GM04504 (cell line): Measurements from ENCODE around the gene MIPEP.
A peak's percentile ranks its signal among the peaks of the same experiment; 100 is the strongest.
"Not testable (repeated sequence)": the region's sequence is repeated elsewhere in the genome, so short reads cannot be mapped to it uniquely, and the experiment has no call there.

Experiments used
- DNase-seq: peaks from one replicate; pipeline ENCODE4 v3.0.0-alpha.2; 2012; ENCODE audit warnings: low read depth

The MIPEP gene

DNA sequence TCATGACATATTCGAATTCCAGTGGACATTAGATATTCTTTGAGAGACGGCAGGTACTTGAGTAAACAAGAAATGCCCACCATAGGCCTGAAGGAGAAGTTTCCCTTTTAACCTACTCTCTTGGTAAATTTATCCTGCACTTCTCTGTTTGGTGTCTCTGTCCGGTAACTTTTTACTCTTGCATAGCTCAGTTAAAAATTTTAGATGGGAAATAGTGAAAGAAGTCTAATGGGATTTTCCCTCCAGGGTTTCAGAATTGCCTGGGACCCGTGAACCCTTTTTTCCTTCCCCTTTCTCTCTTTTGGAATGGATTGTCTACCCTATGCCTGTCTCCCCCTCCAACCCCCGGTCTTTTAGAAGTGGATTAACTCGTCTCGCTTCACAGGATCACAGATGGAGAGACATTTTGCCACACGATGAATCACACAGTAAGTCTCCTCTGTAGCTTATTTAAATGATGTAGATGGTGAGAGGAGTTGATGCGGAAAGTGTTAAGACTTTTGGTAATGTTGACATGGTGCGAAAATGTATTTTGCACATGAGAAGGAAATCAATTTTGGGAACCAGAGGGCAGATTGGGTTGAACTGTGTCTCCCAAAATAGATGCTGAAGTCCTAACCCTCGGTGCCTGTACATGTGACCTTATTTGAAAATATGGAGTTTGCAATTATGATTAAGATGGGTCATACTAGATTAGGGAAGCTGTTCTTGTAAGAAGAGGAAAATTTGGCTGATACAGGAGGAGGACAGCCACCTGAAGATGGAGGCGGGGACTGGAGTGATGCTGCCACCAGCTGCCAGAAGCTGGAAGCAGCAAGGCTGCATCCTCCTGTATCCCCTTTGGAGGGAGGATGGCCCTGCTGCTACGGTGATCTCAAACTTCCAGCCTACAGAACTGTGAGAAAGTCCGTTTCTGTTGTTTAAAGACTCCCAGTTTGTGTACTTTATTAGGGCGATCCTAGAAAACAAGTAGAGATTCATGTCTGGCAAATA is 711 bp upstream of the MIPEP start:
- DNase-seq = no peak

DNA sequence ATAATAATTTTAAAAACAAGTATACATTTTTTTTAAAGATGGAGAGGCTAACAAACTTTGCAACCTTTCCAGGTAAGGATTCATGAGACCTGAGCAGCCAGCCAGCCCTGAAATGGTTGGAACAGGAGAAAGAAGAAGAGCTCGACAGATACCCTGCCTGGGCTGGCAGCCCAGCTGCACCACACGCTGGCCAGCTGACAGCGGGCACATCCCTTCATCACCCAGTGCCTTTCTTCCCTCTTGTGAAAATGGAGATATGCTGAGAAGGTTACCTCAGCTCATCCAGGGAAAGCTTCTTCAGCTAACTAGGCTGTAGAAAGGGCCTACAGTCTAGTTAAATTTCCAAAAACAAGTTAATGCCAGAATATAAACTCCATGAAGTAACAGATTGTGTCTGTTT is 4.8 kb downstream of the MIPEP start:
- DNase-seq = not testable (repeated sequence)

DNA sequence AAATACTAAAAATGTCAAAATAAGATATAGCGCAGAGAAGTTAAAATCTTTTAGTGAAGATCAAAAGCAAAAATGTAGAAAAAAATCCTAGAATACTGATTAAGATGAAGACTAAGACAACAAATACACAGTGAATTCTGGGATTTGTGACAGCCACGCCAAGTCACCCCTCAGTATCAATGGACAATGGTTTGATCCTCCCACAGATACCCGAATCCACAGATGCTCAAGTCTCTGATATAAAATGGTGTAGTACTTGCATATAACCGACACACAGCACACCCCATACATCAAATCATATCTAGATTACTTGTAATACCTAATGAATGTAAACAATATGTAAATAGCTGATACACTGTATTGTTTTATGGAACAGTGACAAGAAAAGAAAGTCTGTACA is 5.9 kb downstream of the MIPEP start:
- DNase-seq = no peak

DNA sequence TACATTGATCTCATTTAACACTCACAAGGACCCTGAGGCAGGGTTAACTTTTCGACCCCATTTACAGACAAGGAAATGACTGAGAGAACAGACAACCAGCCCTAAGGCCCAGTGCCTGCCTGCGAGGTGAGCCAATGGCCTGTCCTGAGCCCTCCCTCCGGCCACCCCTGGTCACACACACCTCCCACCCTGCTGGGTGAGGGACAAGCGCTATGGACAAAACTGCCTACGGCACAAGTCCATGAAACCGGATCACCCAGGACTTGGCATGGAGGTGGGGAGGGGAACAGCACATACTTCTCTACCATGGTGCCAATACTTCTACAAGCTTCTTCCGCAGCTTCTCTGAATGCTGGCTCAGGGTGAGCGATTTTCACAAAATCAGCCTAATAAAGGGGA is 7.8 kb downstream of the MIPEP start:
- DNase-seq = not testable (repeated sequence)

DNA sequence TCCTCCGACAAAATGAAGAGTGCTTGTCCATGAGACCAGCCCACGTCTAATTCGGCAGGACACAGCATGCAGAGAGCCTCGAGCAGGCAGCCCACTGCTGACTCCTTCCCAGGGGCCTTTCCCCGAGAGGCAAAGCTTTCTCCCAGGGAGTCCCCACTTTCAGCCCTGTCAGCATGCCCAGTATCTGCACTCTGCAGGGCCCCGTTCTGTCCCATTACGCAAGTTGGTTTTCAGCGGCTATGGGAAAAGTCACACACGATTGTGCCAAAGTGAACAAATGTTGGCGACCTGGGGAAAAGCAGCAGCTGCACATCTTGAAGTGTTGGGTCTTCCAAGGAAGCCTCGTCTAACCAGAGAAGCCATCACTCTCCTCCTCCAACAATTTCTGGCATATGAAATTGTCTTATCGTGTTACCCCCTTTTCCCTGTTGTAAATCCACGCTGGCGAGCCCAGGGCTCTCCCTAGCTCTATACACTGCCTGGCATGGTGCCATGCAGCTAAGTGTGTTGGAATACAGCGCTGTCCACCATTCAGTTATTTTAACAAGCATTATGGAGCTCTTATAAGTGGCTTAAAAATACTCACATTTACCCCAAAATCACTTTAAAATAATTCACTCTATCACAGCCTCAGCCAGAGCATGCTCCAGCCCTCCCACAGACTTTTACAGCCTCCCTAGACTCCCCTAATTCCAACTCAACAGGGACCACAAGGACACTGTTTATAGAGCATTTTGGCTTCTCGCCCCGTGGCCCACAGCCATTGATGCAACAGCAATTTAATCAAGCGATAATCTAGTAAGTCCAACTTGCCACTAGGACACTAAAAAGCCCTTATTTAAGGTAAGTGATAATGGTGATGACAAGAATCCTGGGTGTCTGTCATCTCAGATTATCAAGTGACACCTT is 8.5 kb downstream of the MIPEP start:
- DNase-seq = not testable (repeated sequence)

DNA sequence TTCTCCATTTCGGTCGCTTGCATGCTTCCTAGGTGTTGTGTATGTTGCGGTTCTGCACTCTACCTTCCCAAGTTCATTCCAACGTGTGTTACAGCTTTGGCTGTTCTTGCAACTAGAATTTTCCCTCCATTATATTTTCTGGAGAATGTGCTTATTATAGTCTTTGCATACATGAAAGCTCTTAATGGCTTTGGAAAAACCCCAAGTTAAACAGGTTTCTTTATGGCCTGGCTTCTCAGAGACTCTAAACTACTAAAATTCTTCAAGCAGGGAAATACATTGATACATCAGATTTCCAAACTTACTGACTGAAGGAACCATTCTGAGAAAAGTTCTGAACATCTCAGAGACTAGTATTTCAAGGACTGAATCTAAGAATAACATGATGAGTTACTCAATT is 11.9 kb downstream of the MIPEP start:
- DNase-seq = no peak

DNA sequence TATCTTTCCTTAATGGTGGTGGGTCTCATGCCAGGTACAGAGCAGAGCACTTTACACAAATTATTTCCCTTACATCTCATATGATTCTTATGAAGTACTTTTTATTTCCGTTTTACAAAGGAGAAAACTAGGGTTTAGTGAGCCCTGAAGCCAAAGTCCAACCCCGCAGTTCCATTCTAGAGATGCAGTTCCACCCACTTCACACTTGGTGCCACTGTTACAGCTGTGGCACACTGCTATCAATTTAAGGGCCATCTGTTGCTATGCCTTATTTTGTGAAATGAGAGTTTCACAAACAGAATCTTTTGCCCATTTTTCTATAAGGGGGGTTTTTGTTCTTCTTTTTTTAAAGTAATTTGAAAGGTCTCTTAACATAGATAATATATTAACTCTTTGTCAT is 12.9 kb downstream of the MIPEP start:
- DNase-seq = no peak

DNA sequence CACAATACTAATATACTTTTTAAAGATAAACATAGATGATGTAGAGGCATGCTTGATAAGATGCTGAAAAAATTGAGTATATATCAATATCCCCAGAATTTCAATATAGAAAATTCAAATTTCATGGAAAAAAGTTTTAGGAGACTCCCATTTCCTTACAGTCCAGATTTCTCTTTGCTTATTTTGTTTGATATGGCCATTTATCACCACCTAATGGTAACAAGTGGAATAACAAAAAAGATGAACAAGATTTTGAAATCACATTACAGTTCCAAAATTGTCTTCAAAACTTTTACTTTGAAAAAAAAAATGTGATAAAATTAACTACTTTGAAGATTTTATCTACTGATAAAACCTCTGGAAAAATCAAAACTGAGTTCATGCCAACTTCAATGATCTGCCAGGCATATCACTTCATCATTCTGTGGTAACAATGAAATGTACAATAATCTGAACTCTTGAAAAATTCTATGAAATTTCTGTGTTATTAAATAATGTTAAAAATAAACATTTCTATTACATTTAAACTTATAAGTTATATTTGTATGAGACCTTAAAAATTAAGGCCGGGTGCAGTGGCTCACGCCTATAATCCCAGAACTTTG is 17.5 kb downstream of the MIPEP start:
- DNase-seq = peak; percentile 32

DNA sequence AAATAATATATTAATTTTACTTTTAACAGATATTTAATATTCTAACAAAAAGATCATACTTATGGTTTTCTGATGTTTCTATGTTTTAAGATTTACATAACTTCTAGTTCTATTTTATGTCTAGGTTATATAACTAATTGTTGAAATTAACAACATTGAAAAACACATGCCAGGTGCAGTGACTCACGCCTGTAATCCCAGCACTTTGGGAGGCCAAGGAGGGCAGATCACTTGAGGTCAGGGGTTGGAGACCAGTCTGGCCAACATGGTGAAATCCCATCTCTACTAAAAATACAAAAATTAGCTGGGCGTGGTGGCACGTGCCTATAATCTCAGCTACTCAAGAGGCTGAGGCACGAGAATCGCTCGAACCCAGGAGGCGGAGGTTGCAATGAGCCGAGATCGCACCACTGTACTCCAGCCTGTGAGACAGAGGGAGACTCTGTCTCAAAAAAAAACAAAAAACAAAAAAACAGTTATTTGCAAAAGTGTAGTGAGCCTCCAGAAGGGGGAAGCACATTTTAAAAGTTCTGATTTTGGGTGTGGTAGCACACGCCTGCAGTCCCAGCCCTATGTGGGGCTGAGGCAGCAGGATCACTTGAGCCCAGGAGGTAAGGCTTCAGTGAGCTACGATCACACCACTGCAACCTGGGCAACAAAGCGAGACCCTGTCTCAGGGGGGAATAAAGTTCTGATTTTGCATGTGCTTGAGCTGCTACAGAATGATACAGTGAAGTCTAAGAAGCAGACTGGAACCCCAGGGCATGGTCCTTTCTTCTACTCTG is 18.7 kb downstream of the MIPEP start:
- DNase-seq = no peak

DNA sequence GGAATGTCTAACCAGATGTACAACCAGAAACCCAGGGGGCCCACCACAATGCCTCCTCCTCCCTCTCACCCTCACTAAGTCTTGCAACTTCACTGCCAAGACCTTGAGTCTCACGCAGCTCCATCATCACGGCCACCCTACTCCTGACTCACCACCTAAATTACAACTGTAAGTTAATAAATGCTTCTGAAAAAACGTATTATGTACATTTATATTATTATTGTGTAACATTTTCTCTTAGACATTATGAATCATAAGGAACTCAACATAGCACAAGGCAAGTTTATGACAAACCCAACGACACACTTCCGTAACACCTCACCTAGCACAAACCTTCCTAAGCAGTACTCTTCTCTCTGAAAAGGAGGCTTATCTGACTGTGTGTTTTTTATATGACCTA is 20.7 kb downstream of the MIPEP start:
- peak; percentile 40 for DNase-seq

DNA sequence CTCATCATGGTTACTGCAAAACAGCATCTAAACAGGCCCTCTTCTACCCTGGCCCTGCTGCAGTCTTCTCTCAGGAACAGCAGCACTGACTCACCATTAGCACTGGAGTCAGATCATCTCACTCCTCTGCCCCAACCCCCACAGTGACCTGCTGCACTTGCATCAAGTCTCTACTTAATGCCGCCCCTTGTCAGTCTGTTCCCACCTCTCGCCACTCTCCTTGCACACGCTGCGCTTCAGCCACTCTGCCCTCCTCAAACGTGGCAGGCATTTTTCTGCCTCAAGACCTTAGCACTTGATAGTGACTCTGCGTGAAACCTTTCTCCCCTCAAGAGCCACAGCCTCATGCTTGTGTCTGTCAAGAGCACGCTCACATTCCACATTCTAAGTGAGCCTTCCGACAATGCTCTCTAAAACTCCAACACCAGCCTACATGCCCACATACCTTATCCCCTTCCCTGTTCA is 22.1 kb downstream of the MIPEP start:
- no peak for DNase-seq

DNA sequence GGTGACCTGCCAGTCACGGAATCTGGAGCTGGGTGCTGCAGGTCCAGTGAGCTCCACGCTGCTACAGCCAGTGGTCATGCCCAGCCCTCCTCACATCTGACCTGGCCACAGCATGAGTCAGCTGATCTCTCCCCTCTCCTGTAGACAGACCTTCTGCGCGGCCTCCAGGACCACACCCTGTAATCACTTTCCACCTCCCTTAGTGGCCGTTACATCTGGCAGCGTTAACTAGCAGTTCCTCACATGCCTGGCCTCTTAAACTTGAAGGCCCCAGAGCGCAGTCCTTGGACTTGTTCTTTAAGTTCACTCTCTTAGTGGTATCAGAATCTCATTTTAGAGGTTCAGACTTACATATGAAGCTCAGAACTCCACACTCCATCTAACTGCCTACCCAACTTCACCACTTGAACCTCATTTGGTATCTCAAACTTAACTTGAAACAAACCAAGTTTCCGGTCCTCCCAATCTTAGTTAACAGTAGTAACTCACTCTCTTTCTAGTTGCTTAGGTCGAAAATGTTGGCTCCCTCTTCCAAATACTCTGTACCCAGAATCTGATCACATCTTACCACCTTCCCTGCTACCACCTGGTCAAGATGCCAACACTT is 22.7 kb downstream of the MIPEP start:
- DNase-seq = no peak

DNA sequence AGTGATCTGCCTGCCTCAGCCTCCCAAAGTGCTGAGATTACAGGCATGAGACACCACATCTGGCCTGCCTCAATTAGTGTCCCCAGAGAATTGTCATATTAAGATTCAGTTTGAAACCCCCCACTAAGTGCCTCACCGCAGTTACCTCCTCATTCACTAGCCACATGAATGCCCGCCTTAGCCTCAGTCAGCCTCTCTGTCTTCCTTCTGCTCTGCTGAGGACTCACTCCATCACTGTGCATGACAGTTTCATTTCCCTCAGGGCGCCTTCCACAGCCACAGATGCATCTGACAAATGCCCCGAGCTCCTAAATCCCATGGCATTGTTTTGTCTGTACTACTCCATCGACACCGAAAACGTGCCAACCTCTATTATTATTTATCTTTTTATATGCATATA is 23.3 kb downstream of the MIPEP start:
- no peak for DNase-seq

DNA sequence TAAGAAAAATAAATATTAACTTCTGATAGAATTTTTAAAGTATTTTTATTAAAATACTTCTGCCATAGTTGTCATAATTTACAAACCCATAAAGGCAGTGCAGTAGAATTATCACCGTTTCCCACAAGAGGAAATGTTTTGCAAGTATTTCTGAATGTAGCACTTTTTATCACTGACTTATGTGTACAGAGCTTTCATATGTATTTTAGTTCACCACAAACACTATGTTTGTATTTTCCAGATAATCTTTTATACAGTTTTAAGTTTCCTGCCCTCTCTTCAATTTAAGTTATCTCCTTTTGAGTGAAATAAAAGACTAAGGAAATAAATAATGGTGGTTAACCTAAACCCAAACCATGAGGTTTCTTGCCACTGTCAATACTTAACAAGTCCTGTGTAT is 24.2 kb downstream of the MIPEP start:
- no peak for DNase-seq

DNA sequence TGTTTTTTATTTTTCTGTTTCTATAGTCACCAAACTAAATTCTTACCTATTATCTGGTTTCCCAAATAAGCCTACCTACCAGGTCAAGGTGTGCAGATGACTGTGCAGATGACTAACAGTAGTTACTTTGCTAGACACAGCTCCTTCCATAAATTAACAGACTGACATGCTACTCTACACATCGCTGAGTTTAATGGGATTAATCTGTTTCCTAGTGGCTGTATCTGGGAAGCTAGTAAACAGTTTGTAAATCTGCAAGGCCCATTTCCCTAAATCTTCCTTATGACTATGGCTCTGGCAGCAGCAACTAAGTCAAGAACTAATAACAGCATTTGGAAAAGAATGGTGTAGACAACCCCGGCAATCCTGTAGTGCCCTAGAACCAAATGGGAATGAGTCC is 27.9 kb downstream of the MIPEP start:
- DNase-seq = no peak

DNA sequence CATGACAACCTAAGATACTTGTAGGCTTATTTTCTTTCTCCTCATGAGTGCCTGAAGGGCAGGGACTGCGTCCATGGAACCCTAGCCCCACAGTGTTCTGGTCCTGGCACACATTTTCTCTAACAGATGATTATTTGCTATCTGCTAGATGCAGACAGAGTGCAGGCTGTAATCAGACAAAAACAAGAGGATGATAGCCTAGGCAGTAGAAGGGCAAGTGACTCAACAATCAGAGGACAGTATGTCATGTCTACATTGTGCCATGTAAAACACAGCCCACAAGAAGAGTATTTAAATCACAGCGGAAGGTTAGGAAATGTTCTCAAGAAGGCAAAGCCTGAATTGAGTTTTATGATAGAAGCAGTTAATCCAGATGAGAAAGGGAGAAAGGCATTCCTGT is 29.3 kb downstream of the MIPEP start:
- DNase-seq = no peak

DNA sequence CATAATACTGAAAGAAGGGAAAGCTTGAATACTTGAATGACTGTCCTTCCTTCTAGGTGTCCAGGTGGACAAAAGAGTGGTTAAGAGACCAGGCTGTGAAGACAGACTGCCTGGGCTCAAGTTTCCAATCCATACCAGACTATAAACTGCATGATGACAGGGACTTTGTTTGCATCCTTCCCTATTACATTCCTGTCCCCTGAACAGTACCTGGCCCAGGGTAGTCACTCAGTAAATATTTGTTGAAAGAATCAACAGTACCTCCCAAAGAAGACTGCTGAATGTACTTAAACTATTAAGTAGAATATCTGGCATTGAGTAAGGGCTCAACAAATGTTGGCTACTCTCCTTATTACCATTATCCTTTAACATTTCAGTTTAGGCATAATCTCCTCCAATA is 29.7 kb downstream of the MIPEP start:
- no peak for DNase-seq

DNA sequence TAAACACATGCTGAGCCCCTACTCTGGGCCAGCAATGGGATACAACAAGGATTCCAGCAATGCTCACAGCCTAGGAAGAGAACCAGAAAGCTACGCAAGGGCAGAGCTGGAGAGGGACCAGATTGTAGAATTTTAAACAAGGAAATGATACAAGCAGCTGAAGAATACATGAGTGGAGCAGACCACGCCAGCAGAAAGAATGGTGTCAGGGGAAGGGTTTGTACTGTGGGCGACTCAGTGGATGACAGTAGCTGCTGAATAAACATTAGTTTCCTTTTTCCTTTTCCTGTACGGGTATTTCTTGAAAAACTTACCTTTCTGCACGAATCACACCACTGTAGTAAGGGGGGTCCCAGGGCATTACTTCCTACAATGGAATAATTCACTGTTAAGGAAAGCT is 30.7 kb downstream of the MIPEP start:
- DNase-seq = no peak

DNA sequence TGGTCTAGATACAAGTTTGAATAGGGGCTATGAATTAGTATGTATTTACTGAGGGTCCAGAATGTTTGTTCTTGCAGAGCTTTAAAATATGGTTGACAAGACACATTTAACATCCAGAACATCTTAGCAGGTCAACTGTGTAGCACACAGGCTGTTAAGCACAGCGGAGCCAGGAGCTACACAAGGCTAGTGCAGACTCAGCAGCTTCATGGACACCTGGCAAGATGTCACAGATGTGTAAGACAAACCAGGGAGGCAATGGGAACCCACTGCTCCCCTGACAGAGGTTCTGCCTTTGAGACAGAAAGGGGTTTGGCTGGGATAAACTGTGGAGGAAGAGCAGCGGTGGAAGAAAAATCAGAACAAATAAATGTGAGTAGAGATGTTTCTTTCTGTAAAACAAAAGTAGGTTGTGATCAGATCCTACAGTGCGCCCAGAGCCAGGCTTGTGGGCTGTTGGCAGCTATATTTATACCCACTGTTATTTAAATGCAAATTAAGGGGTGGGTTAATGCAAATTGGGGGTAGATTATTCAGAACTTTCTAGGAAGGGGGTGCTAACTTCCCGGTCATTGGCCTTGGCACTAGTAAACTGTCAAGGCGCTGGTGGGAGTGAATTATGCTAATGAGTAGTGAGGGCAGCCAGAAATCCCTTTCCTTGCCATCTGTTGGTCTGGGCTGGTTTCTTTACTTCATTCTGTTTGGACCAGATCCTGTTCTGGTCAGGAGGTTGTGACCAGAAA is 33.0 kb downstream of the MIPEP start:
- DNase-seq = no peak

DNA sequence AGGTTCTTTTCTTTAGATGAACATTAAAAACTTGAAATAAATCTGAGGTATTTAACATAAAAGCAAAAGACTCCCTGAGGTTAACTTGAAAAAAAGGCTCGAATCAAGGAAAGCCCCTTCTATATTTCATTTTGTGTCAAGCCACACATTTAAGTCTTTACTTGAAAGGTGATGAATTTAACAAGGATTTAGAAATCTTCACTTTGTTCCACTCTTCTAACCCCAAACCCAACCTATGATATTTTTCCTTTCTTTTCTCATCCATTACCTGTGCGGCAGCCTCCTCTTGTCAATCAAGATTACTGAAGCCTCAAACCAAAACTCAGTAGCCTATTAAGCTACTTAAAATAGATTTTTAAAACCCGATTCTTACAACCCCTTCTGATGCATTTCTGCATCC is 33.8 kb downstream of the MIPEP start:
- DNase-seq = no peak
